ENCODE results near the gene KRTAP12-3. TPM values are rescaled to one million over a fixed set of nuclear protein-coding genes. Genes with fewer than 3 reads are reported as not detected.

Gene KRTAP12-3
- total RNA-seq, 3 donors from 2014 or later, result not detected

DNA sequence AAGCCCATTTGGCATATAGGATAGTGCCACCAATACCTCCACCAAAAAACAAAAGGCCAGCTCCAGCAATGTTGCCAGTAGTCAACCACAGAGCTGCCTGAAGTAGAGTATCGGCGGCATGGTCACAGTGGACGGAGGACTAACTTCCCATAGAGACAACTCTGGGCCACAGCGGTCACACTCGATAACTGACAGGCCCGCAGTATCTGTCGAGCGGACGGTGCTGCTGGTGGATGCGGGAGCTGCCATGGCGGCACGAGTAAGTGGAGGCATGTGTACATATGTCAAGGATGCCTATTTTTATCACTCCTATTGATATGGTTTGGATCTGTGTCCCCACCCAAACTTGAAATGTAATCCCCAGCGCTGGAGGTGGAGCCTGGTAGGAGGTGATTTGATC lies 20.1 kb downstream of the KRTAP12-3 start:
- TF ChIP-seq, protein P1, sequence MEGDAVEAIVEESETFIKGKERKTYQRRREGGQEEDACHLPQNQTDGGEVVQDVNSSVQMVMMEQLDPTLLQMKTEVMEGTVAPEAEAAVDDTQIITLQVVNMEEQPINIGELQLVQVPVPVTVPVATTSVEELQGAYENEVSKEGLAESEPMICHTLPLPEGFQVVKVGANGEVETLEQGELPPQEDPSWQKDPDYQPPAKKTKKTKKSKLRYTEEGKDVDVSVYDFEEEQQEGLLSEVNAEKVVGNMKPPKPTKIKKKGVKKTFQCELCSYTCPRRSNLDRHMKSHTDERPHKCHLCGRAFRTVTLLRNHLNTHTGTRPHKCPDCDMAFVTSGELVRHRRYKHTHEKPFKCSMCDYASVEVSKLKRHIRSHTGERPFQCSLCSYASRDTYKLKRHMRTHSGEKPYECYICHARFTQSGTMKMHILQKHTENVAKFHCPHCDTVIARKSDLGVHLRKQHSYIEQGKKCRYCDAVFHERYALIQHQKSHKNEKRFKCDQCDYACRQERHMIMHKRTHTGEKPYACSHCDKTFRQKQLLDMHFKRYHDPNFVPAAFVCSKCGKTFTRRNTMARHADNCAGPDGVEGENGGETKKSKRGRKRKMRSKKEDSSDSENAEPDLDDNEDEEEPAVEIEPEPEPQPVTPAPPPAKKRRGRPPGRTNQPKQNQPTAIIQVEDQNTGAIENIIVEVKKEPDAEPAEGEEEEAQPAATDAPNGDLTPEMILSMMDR (IDR thresholded peaks at IDR 0.05), result no peak
- Histone ChIP-seq H3K9me3 (no peaks in the 10 kb centered on the region), H3K36me3 (ENCODE audit: low read depth) (no peaks in the 10 kb centered on the region), H3K4me3 (no peak overlapping the region), H3K4me1 (ENCODE audit: low read depth) (no peaks in the 10 kb centered on the region)
- no peak for DNase-seq
- ATAC-seq, result no peak
- intact Hi-C loops (cut with DNase I, micrococcal nuclease), result no loop called here

DNA sequence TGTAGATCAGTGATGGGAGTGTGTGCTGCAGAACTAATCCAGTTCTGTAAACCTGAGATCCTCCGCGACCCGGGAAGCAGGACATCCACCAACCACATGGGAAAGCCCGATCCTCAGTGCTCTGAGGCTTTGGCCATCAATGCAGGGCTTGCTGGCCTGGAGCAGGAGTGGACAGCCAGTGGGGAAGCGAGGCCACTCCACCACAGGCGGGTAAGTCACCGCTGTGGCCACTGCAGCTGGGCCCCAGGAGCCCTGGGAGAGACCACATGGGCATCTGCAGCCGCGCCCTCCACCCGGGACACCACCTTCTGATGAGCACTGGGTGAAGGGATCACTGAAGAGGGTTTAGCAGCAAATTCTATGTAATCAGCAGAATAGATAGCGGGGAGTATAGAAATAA lies 23.4 kb downstream of the KRTAP12-3 start:
- H3K36me3 ChIP-seq (ENCODE audit: low read depth), result no peaks in the 10 kb centered on the region
- H3K4me1 ChIP-seq (ENCODE audit: low read depth), result no peaks in the 10 kb centered on the region
- DNase-seq (no peak), ATAC-seq (no peak)
- H3K9me3 ChIP-seq, result no peaks in the 10 kb centered on the region
- intact Hi-C loops (cut with DNase I, micrococcal nuclease), result no loop called here
- no peak overlapping the region for H3K4me3 ChIP-seq
- TF ChIP-seq, protein P1 (IDR thresholded peaks at IDR 0.05), result no peak

DNA sequence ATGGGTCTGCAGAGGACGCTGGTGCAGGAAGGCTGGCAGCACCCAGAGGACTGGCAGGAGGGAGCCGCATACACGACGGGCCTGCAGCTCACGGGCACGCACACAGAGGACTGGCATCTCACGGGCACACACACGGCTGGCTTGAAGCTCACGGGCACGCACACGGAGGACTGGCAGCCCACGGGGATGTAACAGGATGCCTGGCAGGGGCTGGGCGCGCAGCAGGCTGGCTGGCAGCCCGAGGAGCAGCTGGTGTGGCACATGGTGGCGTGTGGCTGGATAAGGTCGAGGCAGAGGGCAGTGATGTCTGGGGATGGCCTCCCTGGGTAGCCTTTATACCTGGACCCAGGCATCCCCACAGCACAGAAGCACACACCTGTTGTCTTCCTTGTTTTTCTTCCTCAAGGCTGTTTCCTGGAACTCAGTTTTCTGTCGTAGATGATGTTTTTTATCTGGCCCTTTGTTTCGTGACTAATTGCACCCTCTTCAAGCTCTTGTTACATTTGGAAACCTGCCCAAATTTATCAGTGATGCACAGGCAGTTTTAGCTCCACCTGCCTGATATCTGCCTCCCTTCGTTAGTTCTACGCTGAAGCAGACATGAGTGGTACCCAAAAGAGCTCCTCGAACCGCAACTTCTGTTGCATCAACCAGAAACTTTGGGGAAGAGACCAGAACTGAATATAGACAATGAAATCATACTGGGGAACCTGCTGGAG lies 24.3 kb downstream of the KRTAP12-3 start, which contains the start of gene KRTAP12-1:
KRTAP12-1 (minus strand) TSS at position 303 of the 719 bp plus-strand sequence; CDS start at position 263, 40 bp downstream.
- TF ChIP-seq, protein P1 (IDR thresholded peaks at IDR 0.05), result no peak
- ATAC-seq, result no peak
- Histone ChIP-seq H3K4me1 (ENCODE audit: low read depth) (no peaks in the 10 kb centered on the region), H3K9me3 (no peaks in the 10 kb centered on the region), H3K4me3 (no peak within 1 kb of the TSS), H3K36me3 (ENCODE audit: low read depth) (no peaks in the 10 kb centered on the region)
- no peak for DNase-seq
- intact Hi-C loops (cut with DNase I, micrococcal nuclease), result no loop called here

DNA sequence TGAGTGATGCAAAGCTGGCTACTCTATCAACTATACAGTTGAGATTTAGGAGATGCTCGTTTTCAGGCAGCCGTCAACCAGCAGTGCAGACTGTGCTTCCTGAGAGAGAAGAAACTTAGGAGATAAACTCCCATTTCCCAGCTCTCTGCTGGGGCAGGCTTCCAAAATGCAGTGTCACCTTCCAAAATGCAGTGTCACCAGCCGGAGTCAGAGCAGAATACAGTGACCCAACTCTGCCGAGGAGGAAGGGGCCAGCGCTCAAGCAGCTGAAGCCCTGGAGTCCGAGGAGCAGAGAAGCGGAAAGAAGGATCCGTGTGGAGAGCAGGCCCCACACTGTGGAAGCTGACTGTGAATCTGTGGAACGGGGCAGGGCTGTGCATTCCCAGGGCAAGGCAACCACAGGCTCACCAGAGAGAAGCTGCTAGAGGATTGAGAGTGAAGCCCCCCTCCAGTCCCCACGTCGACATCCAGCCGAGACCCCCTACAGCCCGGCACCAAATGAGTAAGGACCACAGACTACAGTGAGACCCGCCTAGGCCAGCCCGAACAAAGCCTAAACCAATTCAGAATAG lies 24.9 kb downstream of the KRTAP12-3 start:
- H3K4me3 ChIP-seq, result no peak overlapping the region
- H3K4me1 ChIP-seq (ENCODE audit: low read depth), result no peaks in the 10 kb centered on the region
- no peaks in the 10 kb centered on the region for H3K9me3 ChIP-seq
- ATAC-seq (no peak), DNase-seq (no peak)
- H3K36me3 ChIP-seq (ENCODE audit: low read depth), result no peaks in the 10 kb centered on the region
- intact Hi-C loops (cut with DNase I, micrococcal nuclease), result no loop called here
- TF ChIP-seq, protein P1 (IDR thresholded peaks at IDR 0.05), result no peak

DNA sequence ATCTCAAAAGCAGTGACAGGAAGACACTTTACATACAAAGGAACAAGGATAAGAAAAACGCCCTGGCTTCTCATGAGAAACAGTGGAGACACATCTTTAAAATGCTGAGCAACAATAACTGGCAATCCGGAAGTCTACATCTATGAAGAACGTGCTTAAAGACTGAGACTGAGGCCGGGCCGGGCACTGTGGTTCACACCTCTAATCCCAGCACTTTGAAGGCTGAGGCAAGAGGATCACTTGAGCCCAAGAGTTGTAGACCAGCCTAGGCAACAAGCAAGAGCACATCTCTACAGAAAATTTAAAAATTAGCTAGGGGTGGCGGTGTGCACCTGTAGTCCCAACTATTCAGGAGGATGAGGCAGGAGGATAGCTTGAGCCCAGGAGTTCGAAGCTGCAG lies 26.3 kb downstream of the KRTAP12-3 start:
- Histone ChIP-seq H3K4me3 (no peak overlapping the region), H3K9me3 (no peaks in the 10 kb centered on the region), H3K36me3 (ENCODE audit: low read depth) (no peaks in the 10 kb centered on the region), H3K4me1 (ENCODE audit: low read depth) (no peaks in the 10 kb centered on the region)
- no peak for DNase-seq
- TF ChIP-seq, protein P1 (IDR thresholded peaks at IDR 0.05), result no peak
- intact Hi-C loops (cut with DNase I, micrococcal nuclease), result no loop called here
- ATAC-seq, result no peak

Measured in mucosa of descending colon (tissue), 3 donors.